Measurements from ENCODE around the gene MAPK1IP1L. TPM values are rescaled to one million over a fixed set of nuclear protein-coding genes. Genes with fewer than 3 reads are reported as not detected.

MAPK1IP1L gene
- total and polyA plus RNA-seq, 3 experiments from 2014 or later = 86.8 to 106 (median 104) TPM

- Mint-ChIP-seq H3K4me1 (peaks cover 46 to 60% (median 48%) of the 10 kb centered on the region in 3 donors), H3K27me3 (no peaks in the 10 kb centered on the region), H3K36me3 (peaks cover 0 to 4% (median 0%) of the 10 kb centered on the region in 3 donors), H3K27ac (peak overlapping the region; percentile 39 to 93 (median 84)), H3K9me3 (peaks cover 0 to 3% (median 0%) of the 10 kb centered on the region in 5 donors), H3K4me3 (peak overlapping the region; percentile 22 to 78 (median 69))
- Histone ChIP-seq H3K36me3 (ENCODE audit: insufficient read depth, low read length) (no peaks in the 10 kb centered on the region), H3K9me3 (ENCODE audit: low read length) (no peaks in the 10 kb centered on the region), H3K4me3 (ENCODE audit: low read length) (no peak overlapping the region), H3K27me3 (ENCODE audit: insufficient read depth, low read length, poor library complexity, severe bottlenecking) (no peaks in the 10 kb centered on the region), H3K27ac (ENCODE audit: low read depth, low read length) (no peak overlapping the region), H3K4me1 (ENCODE audit: insufficient read depth, low read length) (peaks cover 32% of the 10 kb centered on the region)
- CTCF ChIA-PET = interaction anchor here (1.5 to 2.5 kb wide), 4 partner anchors 10 to 63 kb away, joined by 3 to 11 read pairs (median 6); partner anchors contain the start of gene MAPK1IP1L
- POLR2A ChIA-PET = interaction anchor here (0.7 to 1.7 kb wide), 3 partner anchors 9 to 33 kb away, joined by 3 to 11 read pairs (median 7); no protein-coding TSS in a partner anchor
- no peak for DNase-seq
Observed at GRCh38 chr14:55098561-55098898, 47.1 kb downstream of the MAPK1IP1L start.

DNA sequence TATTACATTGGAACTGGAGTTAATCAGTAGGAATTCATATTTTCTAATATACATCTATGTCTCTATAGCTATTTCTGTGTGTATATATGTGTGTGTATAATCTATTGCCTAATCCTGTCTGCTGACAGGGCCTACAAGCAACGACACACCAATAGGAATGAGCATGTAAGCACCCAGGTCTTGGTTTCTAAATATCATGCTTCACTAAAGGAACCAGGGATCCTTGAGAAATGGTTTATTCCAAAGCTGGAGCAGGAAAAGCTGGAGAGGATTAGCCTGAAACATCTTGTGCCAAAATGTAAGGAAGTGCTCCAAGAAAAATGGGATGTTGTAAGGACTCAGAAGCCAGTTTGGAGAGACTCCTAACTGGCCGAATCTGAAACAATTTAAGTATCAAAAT, 48.3 kb downstream of the MAPK1IP1L start:
- Histone ChIP-seq H3K36me3 (ENCODE audit: insufficient read depth, low read length) (no peaks in the 10 kb centered on the region), H3K27me3 (ENCODE audit: insufficient read depth, low read length, poor library complexity, severe bottlenecking) (no peaks in the 10 kb centered on the region), H3K4me1 (ENCODE audit: insufficient read depth, low read length) (peaks cover 44% of the 10 kb centered on the region), H3K27ac (ENCODE audit: low read depth, low read length) (no peak overlapping the region), H3K4me3 (ENCODE audit: low read length) (no peak overlapping the region), H3K9me3 (ENCODE audit: low read length) (peaks cover 7% of the 10 kb centered on the region)
- Mint-ChIP-seq H3K27me3 (no peaks in the 10 kb centered on the region), H3K36me3 (peaks cover 0 to 9% (median 3%) of the 10 kb centered on the region in 3 donors), H3K4me1 (peaks cover 58 to 71% (median 59%) of the 10 kb centered on the region in 3 donors), H3K4me3 (peak overlapping the region in 1 of 7 donors; percentile 23), H3K27ac (peak overlapping the region in 4 of 8 donors; percentile 48 to 84 (median 62)), H3K9me3 (peaks cover 3 to 7% (median 7%) of the 10 kb centered on the region in 5 donors)
- ChIA-PET CTCF (no interaction called here), POLR2A (interaction anchor here (0.6 to 0.9 kb wide), 2 partner anchors 9 to 29 kb away, joined by 3 to 6 read pairs; partner anchors contain the start of gene LGALS3)
- DNase-seq = no peak

- H3K9me3 ChIP-seq (ENCODE audit: low read length) = peaks cover 7% of the 10 kb centered on the region
- no peak overlapping the region for H3K4me3 ChIP-seq (ENCODE audit: low read length)
- Mint-ChIP-seq H3K27ac (peak overlapping the region; percentile 77 to 99 (median 98)), H3K4me1 (peaks cover 62 to 77% (median 62%) of the 10 kb centered on the region in 3 donors), H3K9me3 (peaks cover 3 to 9% (median 7%) of the 10 kb centered on the region in 5 donors), H3K4me3 (peak overlapping the region in 1 of 7 donors; percentile 72), H3K36me3 (peaks cover 0 to 9% (median 3%) of the 10 kb centered on the region in 3 donors), H3K27me3 (no peaks in the 10 kb centered on the region)
- CTCF ChIA-PET = interaction anchor here (0.8 to 4.3 kb wide), 6 partner anchors 10 to 59 kb away, joined by 3 to 32 read pairs (median 14); partner anchors contain the start of gene LGALS3
- H3K27ac ChIP-seq (ENCODE audit: low read depth, low read length) = peak overlapping the region; percentile 68
- POLR2A ChIA-PET = interaction anchor here (1.1 to 3.2 kb wide), 5 partner anchors 10 to 60 kb away, joined by 3 to 38 read pairs (median 6); partner anchors contain the start of genes LGALS3 and MAPK1IP1L
- H3K4me1 ChIP-seq (ENCODE audit: insufficient read depth, low read length) = peaks cover 44% of the 10 kb centered on the region
- no peak for DNase-seq
- H3K27me3 ChIP-seq (ENCODE audit: insufficient read depth, low read length, poor library complexity, severe bottlenecking) = no peaks in the 10 kb centered on the region
- no peaks in the 10 kb centered on the region for H3K36me3 ChIP-seq (ENCODE audit: insufficient read depth, low read length)
Observed at GRCh38 chr14:55101698-55102097, 50.3 kb downstream of the MAPK1IP1L start.

- ChIA-PET POLR2A (interaction anchor here (0.9 to 3.2 kb wide), 9 partner anchors 10 to 89 kb away, joined by 3 to 38 read pairs (median 6); partner anchors contain the start of genes DLGAP5, LGALS3 and MAPK1IP1L), CTCF (interaction anchor here (0.8 to 4.3 kb wide), 11 partner anchors 8 to 89 kb away, joined by 3 to 32 read pairs (median 4); partner anchors contain the start of genes DLGAP5, LGALS3 and MAPK1IP1L)
- peak; percentile 19 to 78 (median 36) for DNase-seq
- no peak overlapping the region for H3K4me3 ChIP-seq (ENCODE audit: low read length)
- peaks cover 3 to 9% (median 7%) of the 10 kb centered on the region in 5 donors for H3K9me3 Mint-ChIP-seq
- peaks cover 0 to 9% (median 3%) of the 10 kb centered on the region in 3 donors for H3K36me3 Mint-ChIP-seq
- no peaks in the 10 kb centered on the region for H3K27me3 ChIP-seq (ENCODE audit: insufficient read depth, low read length, poor library complexity, severe bottlenecking)
- peaks cover 7% of the 10 kb centered on the region for H3K9me3 ChIP-seq (ENCODE audit: low read length)
- peak overlapping the region; percentile 41 to 89 (median 72) for H3K4me3 Mint-ChIP-seq
- peak overlapping the region; percentile 68 for H3K27ac ChIP-seq (ENCODE audit: low read depth, low read length)
- H3K27me3 Mint-ChIP-seq = no peaks in the 10 kb centered on the region
- peaks cover 58 to 72% (median 59%) of the 10 kb centered on the region in 3 donors for H3K4me1 Mint-ChIP-seq
- H3K4me1 ChIP-seq (ENCODE audit: insufficient read depth, low read length) = peaks cover 44% of the 10 kb centered on the region
- peak overlapping the region; percentile 92 to 99 (median 98) for H3K27ac Mint-ChIP-seq
- H3K36me3 ChIP-seq (ENCODE audit: insufficient read depth, low read length) = no peaks in the 10 kb centered on the region
Observed at GRCh38 chr14:55102141-55102621, 50.7 kb downstream of the MAPK1IP1L start.

GRCh38 chr14:55103005-55103640, 51.7 kb downstream of the MAPK1IP1L start:
- H3K36me3 Mint-ChIP-seq = peaks cover 0 to 9% (median 3%) of the 10 kb centered on the region in 3 donors
- DNase-seq = peak; percentile 26 to 77 (median 44)
- peak overlapping the region; percentile 92 to 99 (median 98) for H3K27ac Mint-ChIP-seq
- H3K36me3 ChIP-seq (ENCODE audit: insufficient read depth, low read length) = no peaks in the 10 kb centered on the region
- peak overlapping the region; percentile 68 for H3K27ac ChIP-seq (ENCODE audit: low read depth, low read length)
- H3K4me3 Mint-ChIP-seq = peak overlapping the region; percentile 38 to 89 (median 72)
- H3K27me3 ChIP-seq (ENCODE audit: insufficient read depth, low read length, poor library complexity, severe bottlenecking) = no peaks in the 10 kb centered on the region
- H3K9me3 Mint-ChIP-seq = peaks cover 3 to 9% (median 7%) of the 10 kb centered on the region in 5 donors
- peak overlapping the region; percentile 42 for H3K4me3 ChIP-seq (ENCODE audit: low read length)
- CTCF ChIA-PET = interaction anchor here (1.1 to 4.3 kb wide), 12 partner anchors 8 to 88 kb away, joined by 3 to 32 read pairs (median 4); partner anchors contain the start of genes DLGAP5, LGALS3 and MAPK1IP1L
- peaks cover 7% of the 10 kb centered on the region for H3K9me3 ChIP-seq (ENCODE audit: low read length)
- H3K4me1 Mint-ChIP-seq = peaks cover 57 to 72% (median 58%) of the 10 kb centered on the region in 3 donors
- peaks cover 39% of the 10 kb centered on the region for H3K4me1 ChIP-seq (ENCODE audit: insufficient read depth, low read length)
- H3K27me3 Mint-ChIP-seq = no peaks in the 10 kb centered on the region
- POLR2A ChIA-PET = interaction anchor here (0.6 to 3.2 kb wide), 13 partner anchors 11 to 325 kb away, joined by 3 to 38 read pairs (median 4); partner anchors contain the start of genes DLGAP5, LGALS3 and MAPK1IP1L

- peaks cover 7% of the 10 kb centered on the region for H3K9me3 ChIP-seq (ENCODE audit: low read length)
- Mint-ChIP-seq H3K36me3 (peaks cover 0 to 9% (median 0%) of the 10 kb centered on the region in 3 donors), H3K4me1 (peaks cover 56 to 71% (median 58%) of the 10 kb centered on the region in 3 donors), H3K9me3 (peaks cover 3 to 9% (median 7%) of the 10 kb centered on the region in 5 donors), H3K4me3 (peak overlapping the region in 6 of 7 donors; percentile 27 to 84 (median 76)), H3K27me3 (no peaks in the 10 kb centered on the region), H3K27ac (peak overlapping the region; percentile 92 to 99 (median 98))
- DNase-seq = no peak
- ChIA-PET POLR2A (interaction anchor here (0.5 to 3.2 kb wide), 9 partner anchors 12 to 324 kb away, joined by 3 to 38 read pairs (median 6); partner anchors contain the start of genes LGALS3 and MAPK1IP1L), CTCF (interaction anchor here (1.1 to 4.3 kb wide), 7 partner anchors 13 to 57 kb away, joined by 3 to 32 read pairs (median 12); partner anchors contain the start of genes LGALS3 and MAPK1IP1L)
- no peaks in the 10 kb centered on the region for H3K36me3 ChIP-seq (ENCODE audit: insufficient read depth, low read length)
- H3K27me3 ChIP-seq (ENCODE audit: insufficient read depth, low read length, poor library complexity, severe bottlenecking) = no peaks in the 10 kb centered on the region
- H3K4me3 ChIP-seq (ENCODE audit: low read length) = no peak overlapping the region
- peaks cover 32% of the 10 kb centered on the region for H3K4me1 ChIP-seq (ENCODE audit: insufficient read depth, low read length)
- H3K27ac ChIP-seq (ENCODE audit: low read depth, low read length) = peak overlapping the region; percentile 68
Observed at GRCh38 chr14:55103971-55104954, 52.8 kb downstream of the MAPK1IP1L start.

DNA sequence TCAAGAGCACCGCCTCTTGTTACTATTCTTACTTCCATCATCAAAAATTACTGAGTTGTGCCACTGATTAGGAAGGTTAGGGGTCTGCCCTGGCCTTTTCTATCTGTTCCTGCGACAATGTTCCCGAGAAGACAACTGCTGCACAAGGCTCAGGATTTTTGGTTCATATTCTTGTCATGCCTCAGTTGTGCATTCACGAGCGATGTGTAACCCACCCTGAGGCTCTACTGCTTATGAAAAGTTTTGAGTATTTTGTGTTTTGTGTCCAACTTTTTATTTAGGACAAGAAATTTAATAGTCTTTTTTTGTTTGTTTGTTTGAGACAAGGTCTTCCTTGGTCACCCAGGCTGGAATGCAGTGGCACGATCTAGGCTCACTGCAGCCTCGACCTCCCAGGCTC, 54.5 kb downstream of the MAPK1IP1L start:
- Histone ChIP-seq H3K27ac (ENCODE audit: low read depth, low read length) (no peak overlapping the region), H3K9me3 (ENCODE audit: low read length) (peaks cover 7% of the 10 kb centered on the region), H3K36me3 (ENCODE audit: insufficient read depth, low read length) (no peaks in the 10 kb centered on the region), H3K27me3 (ENCODE audit: insufficient read depth, low read length, poor library complexity, severe bottlenecking) (no peaks in the 10 kb centered on the region), H3K4me3 (ENCODE audit: low read length) (no peak overlapping the region), H3K4me1 (ENCODE audit: insufficient read depth, low read length) (peaks cover 32% of the 10 kb centered on the region)
- H3K27me3 Mint-ChIP-seq = no peaks in the 10 kb centered on the region
- H3K4me1 Mint-ChIP-seq = peaks cover 45 to 57% (median 54%) of the 10 kb centered on the region in 3 donors
- no peak for DNase-seq
- peaks cover 0 to 9% (median 0%) of the 10 kb centered on the region in 3 donors for H3K36me3 Mint-ChIP-seq
- no peak overlapping the region for H3K4me3 Mint-ChIP-seq
- peaks cover 3 to 9% (median 7%) of the 10 kb centered on the region in 5 donors for H3K9me3 Mint-ChIP-seq
- ChIA-PET POLR2A (no interaction called here), CTCF (no interaction called here)
- peak overlapping the region in 4 of 8 donors; percentile 59 to 86 (median 78) for H3K27ac Mint-ChIP-seq
